Mucosa of rectum (tissue), 2 donors: ENCODE measurements around the gene ERBB2.
"Not testable (repeated sequence)": the region's sequence is repeated elsewhere in the genome, so short reads cannot be mapped to it uniquely, and the experiment has no call there.

Source experiments
- H3K27ac ChIP-seq, 2 donors: one replicate each; pipeline ENCODE4 v1.7.0; 2013; ENCODE audit warnings: inconsistent platforms in 2 of 2, low read depth in 2 of 2, low read length in 2 of 2
- H3K27me3 ChIP-seq, 2 donors: one replicate each; pipeline ENCODE4 v1.7.0; 2013; ENCODE audit warnings: low read length in 2 of 2; ENCODE audit not compliant: control insufficient read depth in 2 of 2, insufficient read depth in 2 of 2
- H3K36me3 ChIP-seq, 2 donors: one replicate each; pipeline ENCODE4 v1.7.0; 2013; ENCODE audit warnings: low read length in 2 of 2; ENCODE audit not compliant: control insufficient read depth in 2 of 2, insufficient read depth in 2 of 2
- H3K4me1 ChIP-seq, 2 donors: one replicate each; pipeline ENCODE4 v1.7.0; 2013; ENCODE audit warnings: low read length in 2 of 2, mild to moderate bottlenecking in 1 of 2; ENCODE audit not compliant: control insufficient read depth in 2 of 2, insufficient read depth in 2 of 2
- H3K4me3 ChIP-seq, 2 donors: one replicate each; pipeline ENCODE4 v1.7.0; 2013; ENCODE audit warnings: low read length in 2 of 2
- H3K9ac ChIP-seq, 2 donors: one replicate each; pipeline ENCODE4 v1.7.0; 2013; ENCODE audit warnings: low read length in 2 of 2, low read depth in 1 of 2, mild to moderate bottlenecking in 1 of 2
- H3K9me3 ChIP-seq, 2 donors: one replicate each; pipeline ENCODE4 v1.7.0; 2013; ENCODE audit warnings: low read length in 2 of 2; ENCODE audit not compliant: control insufficient read depth in 2 of 2
- donor health status: healthy.
- donor health status: Normal muscosa, but diverticular disease.

Gene ERBB2

DNA sequence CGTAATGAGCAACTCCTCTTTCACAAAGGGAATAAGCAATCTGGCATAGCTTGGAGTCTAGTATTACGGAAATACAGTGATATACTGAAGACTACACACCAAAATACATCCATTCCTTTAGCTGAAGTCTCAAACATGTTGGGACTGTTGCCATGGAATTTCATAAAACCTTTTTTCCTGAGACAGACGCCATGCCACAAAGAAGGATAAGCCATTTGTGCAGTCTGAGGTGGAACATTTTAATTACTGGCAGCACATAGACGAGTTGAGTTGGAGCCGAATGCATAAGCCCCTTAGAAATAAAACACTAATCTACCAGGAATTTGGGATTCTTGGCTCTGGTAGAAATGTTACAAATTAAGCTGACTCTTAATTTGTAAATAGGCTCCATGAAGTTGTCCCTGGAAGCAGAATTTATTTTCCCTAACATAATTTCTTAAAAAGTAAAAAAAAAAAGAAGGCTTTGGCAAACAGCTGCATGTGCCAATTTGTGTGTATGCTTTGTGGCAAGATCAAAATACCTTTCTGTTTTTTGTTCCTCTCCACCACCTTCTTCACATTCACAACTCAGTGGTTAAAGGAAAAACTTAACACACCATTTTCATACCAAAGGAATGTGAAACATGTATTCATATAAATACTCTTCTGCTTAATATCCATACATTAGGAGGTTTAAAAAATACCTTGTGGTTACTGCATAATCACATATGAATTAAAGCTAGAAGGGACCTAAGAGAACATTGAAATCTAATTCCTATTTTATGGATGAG is 63.4 kb downstream of the ERBB2 start:
- Histone ChIP-seq H3K36me3 (peaks cover 0 to 10% of the 10 kb centered on the region in 2 donors), H3K9ac (no peak overlapping the region), H3K27me3 (no peaks in the 10 kb centered on the region), H3K4me1 (peaks cover 0 to 4% of the 10 kb centered on the region in 2 donors), H3K27ac (no peak overlapping the region), H3K4me3 (no peak overlapping the region), H3K9me3 (no peaks in the 10 kb centered on the region)

DNA sequence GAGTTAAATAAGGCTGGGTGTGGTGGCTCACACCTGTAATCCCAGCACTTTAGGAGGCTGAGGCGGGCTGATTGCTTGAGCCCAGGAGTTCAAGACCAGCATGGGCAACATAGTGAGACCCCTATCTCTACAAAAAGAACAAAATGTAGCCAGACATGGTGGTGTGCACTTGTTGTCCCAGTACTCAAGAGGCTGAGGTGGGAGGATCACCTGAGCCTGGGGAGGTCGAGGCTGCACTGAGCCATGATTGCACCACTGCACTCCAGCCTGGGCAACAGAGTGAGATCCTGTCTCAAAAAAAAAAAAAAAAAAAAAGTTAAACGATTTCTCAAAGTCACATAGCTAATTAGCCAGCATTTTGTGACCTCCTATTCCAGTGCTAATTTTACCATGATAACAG is 64.3 kb downstream of the ERBB2 start:
- not testable (repeated sequence) for H3K4me3 ChIP-seq, H3K9me3 ChIP-seq, H3K9ac ChIP-seq, H3K4me1 ChIP-seq, H3K27ac ChIP-seq, H3K27me3 ChIP-seq
- peaks cover 0 to 10% of the 10 kb centered on the region in 2 donors for H3K36me3 ChIP-seq

DNA sequence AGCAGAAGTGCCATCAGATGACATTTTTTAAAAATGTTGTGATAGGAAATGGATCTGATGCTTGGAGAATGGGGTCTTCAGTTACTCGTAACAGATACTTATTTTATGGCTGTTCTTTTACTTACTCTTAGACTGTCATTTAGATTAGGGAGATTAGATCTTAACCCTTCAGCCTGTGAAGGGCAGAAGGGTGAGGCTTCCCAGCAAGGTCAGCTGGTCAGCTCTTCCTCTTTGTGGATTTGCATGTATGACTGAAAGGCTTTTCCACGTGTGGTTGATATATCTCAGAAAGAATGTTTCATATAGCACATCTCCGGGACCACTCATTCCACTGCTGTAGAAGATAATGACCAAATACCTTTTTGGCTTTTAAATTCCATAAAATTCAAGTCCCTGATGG is 65.3 kb downstream of the ERBB2 start:
- Histone ChIP-seq H3K9me3 (no peaks in the 10 kb centered on the region), H3K27ac (no peak overlapping the region), H3K9ac (no peak overlapping the region), H3K4me1 (peaks cover 0 to 7% of the 10 kb centered on the region in 2 donors), H3K27me3 (no peaks in the 10 kb centered on the region), H3K4me3 (no peak overlapping the region), H3K36me3 (peaks cover 0 to 10% of the 10 kb centered on the region in 2 donors)

DNA sequence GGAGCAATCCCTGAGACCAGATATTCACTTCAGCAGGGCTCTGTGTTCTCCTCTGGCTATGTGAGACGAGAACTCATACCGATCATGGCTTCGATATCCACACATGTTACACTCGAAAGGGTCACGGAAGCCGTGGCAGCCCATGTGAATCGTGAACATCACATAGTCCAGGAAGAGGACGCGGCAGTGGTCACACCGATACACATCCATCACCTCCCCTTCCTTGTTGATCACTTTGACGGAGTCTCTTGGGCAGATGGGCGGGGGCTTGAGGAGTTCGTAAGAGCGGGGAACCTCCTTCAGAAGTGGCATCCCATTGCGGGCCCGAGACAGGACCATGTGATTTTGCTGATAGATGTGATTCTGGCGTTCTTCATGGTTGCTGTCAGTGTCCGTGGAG is 65.9 kb downstream of the ERBB2 start:
- Histone ChIP-seq H3K9me3 (no peaks in the 10 kb centered on the region), H3K27me3 (no peaks in the 10 kb centered on the region), H3K9ac (no peak overlapping the region), H3K4me1 (peaks cover 0 to 7% of the 10 kb centered on the region in 2 donors), H3K4me3 (no peak overlapping the region), H3K27ac (no peak overlapping the region), H3K36me3 (peaks cover 0 to 10% of the 10 kb centered on the region in 2 donors)

DNA sequence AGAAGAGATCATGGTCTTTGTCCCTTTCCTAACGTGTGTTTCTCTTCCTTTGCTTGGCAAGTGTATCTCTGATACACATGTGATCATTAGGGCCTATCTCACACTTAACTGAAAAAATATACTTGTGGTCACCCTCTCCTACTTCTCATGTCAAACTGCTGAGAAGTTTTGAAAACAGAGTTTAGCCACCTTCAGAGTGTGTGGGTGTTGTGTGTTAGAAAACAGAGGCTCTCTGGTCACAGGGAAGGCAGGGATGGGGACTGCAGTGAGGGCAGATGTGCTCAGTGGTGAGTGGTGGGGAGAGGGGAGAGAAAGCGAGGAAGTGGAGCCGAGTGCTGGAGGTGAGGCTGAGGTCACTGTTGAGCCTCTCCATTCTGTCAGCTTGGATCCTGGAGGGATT is 67.3 kb downstream of the ERBB2 start:
- H3K27ac ChIP-seq: peak overlapping the region in 1 of 2 donors; percentile 10
- H3K27me3 ChIP-seq: no peaks in the 10 kb centered on the region
- H3K36me3 ChIP-seq: peaks cover 0 to 7% of the 10 kb centered on the region in 2 donors
- no peak overlapping the region for H3K4me3 ChIP-seq
- no peak overlapping the region for H3K9ac ChIP-seq
- peaks cover 3 to 7% of the 10 kb centered on the region in 2 donors for H3K4me1 ChIP-seq
- no peaks in the 10 kb centered on the region for H3K9me3 ChIP-seq

DNA sequence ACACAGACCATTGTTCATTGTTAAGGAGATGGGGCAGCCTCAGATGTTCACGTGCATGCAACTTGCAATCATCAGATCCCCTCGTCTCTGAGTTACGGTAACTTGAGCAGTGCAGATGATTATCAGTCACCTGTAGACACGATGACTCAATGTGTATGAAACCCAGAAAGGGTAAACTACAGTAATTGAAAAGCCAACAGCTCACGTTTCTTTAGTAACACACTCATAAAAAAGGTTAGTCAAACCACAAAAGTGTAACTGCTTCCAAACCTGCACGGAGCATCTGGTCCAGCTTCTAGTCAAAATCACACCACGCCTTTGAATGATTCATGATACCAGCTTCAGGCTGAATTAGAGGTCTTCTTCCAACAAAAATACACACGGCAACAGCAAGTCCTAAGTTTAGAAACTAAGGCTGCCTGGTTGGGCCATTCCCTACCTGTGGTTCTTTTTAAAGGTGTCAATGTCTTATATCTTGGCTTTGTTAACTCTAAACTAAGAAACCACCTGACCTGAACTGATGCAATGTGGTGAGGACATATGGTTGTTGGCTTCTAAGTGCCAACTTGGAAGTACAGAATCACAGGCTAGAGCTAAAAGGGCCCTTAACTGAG is 70.2 kb downstream of the ERBB2 start:
- H3K27me3 ChIP-seq: peaks cover 3 to 4% of the 10 kb centered on the region in 2 donors
- peak overlapping the region in 1 of 2 donors; percentile 57 for H3K27ac ChIP-seq
- no peak overlapping the region for H3K9ac ChIP-seq
- peaks cover 0 to 7% of the 10 kb centered on the region in 2 donors for H3K36me3 ChIP-seq
- H3K4me3 ChIP-seq: peak overlapping the region in 1 of 2 donors; percentile 15
- H3K4me1 ChIP-seq: peaks cover 3 to 16% of the 10 kb centered on the region in 2 donors
- H3K9me3 ChIP-seq: no peaks in the 10 kb centered on the region

DNA sequence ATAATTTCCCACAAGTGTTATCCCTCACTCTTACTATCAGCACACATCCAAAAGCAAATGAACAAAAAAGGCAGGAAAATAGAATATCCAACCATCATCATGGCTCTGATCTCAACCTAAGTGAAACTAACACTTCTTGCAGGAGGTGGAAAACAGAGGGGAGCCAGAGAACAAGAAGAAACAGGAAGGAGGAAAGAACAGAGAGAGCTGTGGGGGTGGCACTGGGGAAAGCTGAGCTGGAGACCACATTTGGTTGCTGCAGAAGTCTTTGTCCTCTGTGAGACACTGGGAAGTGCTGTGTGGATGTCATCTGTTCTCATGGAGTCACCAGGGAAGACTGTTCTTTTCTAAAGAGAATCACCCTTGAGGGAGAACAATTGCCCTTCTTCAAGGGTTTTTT is 72.6 kb downstream of the ERBB2 start:
- Histone ChIP-seq H3K4me3 (peak overlapping the region in 1 of 2 donors; percentile 22), H3K4me1 (peaks cover 3 to 16% of the 10 kb centered on the region in 2 donors), H3K27ac (peak overlapping the region; percentile 48 to 78)

DNA sequence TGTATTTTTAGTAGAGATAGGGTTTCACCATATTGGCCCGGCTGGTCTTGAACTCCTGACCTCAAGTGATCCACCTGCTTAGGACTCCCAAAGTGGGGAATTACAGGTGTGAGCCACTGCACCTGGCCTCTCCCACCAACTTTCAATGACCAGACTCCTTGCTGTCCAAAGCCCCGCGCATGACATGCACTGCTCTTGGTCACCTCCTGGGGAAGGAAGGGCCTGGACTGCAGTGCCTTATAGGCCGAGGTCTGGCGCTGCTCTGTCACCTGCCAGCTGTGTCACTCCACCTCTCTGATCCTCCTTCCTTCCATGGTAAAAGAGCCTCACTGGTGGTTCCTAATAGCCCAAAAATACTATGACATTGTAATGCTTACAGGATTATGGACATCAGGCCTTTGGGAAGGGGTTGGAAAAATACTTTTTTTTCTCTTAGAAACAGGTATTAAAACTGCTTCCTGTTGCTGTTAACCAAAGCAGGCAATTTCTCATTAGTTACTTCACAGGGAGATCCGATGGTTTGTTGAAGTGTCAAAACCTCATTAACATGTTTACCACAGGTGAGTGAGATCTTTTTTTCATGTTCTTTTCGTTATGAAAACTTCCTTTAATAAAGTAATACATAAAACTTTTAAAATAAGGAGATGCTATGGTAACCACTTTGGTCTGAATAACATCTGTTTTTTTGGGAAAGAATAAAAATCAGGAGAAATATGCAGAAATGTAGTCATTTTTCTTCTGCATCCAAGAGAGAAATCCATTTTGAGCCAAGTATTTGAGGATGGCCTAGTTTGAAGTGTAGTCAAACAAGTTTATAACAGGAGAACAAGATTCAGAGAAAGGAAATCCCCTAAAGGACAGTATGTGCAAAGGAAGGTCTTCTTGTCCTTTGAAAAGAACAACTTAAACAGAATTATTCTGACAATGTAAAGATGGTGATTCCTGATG is 73.4 kb downstream of the ERBB2 start:
- H3K4me1 ChIP-seq: peaks cover 3 to 16% of the 10 kb centered on the region in 2 donors
- H3K4me3 ChIP-seq: no peak overlapping the region
- no peaks in the 10 kb centered on the region for H3K36me3 ChIP-seq
- no peaks in the 10 kb centered on the region for H3K9me3 ChIP-seq
- H3K9ac ChIP-seq: peak overlapping the region in 1 of 2 donors; percentile 4
- peaks cover 3 to 4% of the 10 kb centered on the region in 2 donors for H3K27me3 ChIP-seq
- H3K27ac ChIP-seq: peak overlapping the region; percentile 48 to 78

More for the DNA sequence above, 72.6 kb downstream of the ERBB2 start:
- Histone ChIP-seq H3K27me3 (peaks cover 3 to 4% of the 10 kb centered on the region in 2 donors), H3K9me3 (no peaks in the 10 kb centered on the region), H3K9ac (no peak overlapping the region), H3K36me3 (no peaks in the 10 kb centered on the region)

DNA sequence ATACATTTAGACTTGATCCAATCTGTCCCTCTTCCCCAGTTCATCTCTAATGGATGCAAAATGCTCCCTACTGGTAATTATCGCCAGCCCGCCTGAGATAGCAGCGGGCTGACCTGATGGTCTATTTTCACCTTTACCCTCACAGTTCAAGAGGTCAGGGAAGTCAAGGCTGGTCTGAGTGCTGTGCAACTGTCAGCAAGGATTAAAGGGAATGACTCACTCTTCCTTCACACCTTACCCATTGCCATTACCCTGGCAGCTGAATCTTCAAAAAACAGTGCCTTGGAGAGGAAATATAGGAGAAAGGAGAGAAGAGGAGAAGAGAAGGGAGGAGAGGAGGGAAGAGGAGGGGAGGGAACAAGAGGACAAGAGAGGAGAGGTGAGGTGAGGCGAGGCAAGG is 74.2 kb downstream of the ERBB2 start:
- peak overlapping the region in 1 of 2 donors; percentile 37 for H3K4me3 ChIP-seq
- peak overlapping the region; percentile 11 to 72 for H3K27ac ChIP-seq

More for the DNA sequence above, 74.2 kb downstream of the ERBB2 start:
- Histone ChIP-seq H3K9me3 (no peaks in the 10 kb centered on the region), H3K36me3 (no peaks in the 10 kb centered on the region), H3K9ac (peak overlapping the region in 1 of 2 donors; percentile 36), H3K4me1 (peaks cover 3 to 15% of the 10 kb centered on the region in 2 donors), H3K27me3 (peaks cover 3 to 4% of the 10 kb centered on the region in 2 donors)
